HG02678 (cell line): ENCODE data around the gene MST1.
"Not testable (repeated sequence)": the region's sequence is repeated elsewhere in the genome, so short reads cannot be mapped to it uniquely, and the experiment has no call there.

Source experiments
- ATAC-seq: cut with Tn5 transposase; IDR thresholded peaks from one replicate; pipeline ENCODE4 v1.9.1; 2021; ENCODE audit warnings: mild to moderate bottlenecking, moderate library complexity; ENCODE audit not compliant: unreplicated experiment

The MST1 gene

GRCh38 chr3:49701388-49702077, 12.3 kb upstream of the MST1 start:
- no peak for ATAC-seq

- no peak for ATAC-seq
Observed at GRCh38 chr3:49700453-49701128, 11.3 kb upstream of the MST1 start.

- ATAC-seq: no peak
Observed at GRCh38 chr3:49700014-49700413, 10.7 kb upstream of the MST1 start.

- no peak for ATAC-seq
Observed at GRCh38 chr3:49699281-49699979, 10.2 kb upstream of the MST1 start.

GRCh38 chr3:49695350-49696015, 6.2 kb upstream of the MST1 start:
- ATAC-seq: not testable (repeated sequence)

GRCh38 chr3:49694409-49695070, 5.3 kb upstream of the MST1 start:
- ATAC-seq: not testable (repeated sequence)

GRCh38 chr3:49691481-49691880, 2.2 kb upstream of the MST1 start:
- not testable (repeated sequence) for ATAC-seq

- not testable (repeated sequence) for ATAC-seq
Observed at GRCh38 chr3:49690856-49691255, 1.6 kb upstream of the MST1 start.

- not testable (repeated sequence) for ATAC-seq
Observed at GRCh38 chr3:49689908-49690624, 792 bp upstream of the MST1 start.

GRCh38 chr3:49688338-49689045, 782 bp downstream of the MST1 start:
- ATAC-seq: not testable (repeated sequence)

GRCh38 chr3:49687424-49687795, 1.9 kb downstream of the MST1 start:
- not testable (repeated sequence) for ATAC-seq

- ATAC-seq: not testable (repeated sequence)
Observed at GRCh38 chr3:49686769-49687423, 2.4 kb downstream of the MST1 start.

GRCh38 chr3:49686346-49686745, 2.9 kb downstream of the MST1 start:
- ATAC-seq: not testable (repeated sequence)

- not testable (repeated sequence) for ATAC-seq
Observed at GRCh38 chr3:49685846-49686245, 3.4 kb downstream of the MST1 start.

GRCh38 chr3:49685103-49685502, 4.2 kb downstream of the MST1 start:
- not testable (repeated sequence) for ATAC-seq

GRCh38 chr3:49684453-49684852, 4.8 kb downstream of the MST1 start:
- ATAC-seq: not testable (repeated sequence)

GRCh38 chr3:49683162-49683561, 6.1 kb downstream of the MST1 start:
- no peak for ATAC-seq

- ATAC-seq: no peak
Observed at GRCh38 chr3:49681543-49681942, 7.7 kb downstream of the MST1 start.

- no peak for ATAC-seq
Observed at GRCh38 chr3:49681232-49681522, 8.1 kb downstream of the MST1 start.
